MM.1S (cell line): ENCODE results near the gene TTPAL.

Source experiments
- EZH2 ChIP-seq: fragments of 300-600 bp; sonication (generic); optimal IDR thresholded peaks from 2 replicates; pipeline ENCODE3; 2017; ENCODE audit warnings: low read depth, mild to moderate bottlenecking, antibody characterized with exemption, low read length, mixed read lengths
- TF ChIP-seq, protein P1 (sequence below): fragments of 300-600 bp; sonication (generic); IDR thresholded peaks from 2 replicates; pipeline ENCODE4 v1.5.1; 2016; ENCODE audit warnings: antibody characterized with exemption, low read length, mixed read lengths

DNA sequence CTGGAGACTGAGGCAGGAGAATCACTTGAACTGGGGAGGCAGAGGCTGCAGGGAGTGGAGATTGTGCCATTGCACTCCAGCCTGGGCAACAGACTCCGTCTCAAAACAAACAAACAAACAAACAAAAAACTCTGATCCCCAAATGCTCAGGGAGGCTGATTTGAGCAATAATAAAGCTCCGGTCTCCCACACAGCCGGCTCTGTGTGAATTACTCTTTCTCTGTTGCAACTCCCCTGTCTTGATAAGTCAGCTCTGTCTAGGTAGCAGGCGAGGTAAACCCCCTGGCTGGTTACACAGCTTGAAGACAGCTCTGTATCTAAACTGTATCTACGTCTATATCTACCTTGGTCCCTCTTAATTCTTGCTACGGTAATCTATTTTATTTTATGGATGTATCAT lies 52.6 kb downstream of the TTPAL start:
- TF ChIP-seq, protein P1, sequence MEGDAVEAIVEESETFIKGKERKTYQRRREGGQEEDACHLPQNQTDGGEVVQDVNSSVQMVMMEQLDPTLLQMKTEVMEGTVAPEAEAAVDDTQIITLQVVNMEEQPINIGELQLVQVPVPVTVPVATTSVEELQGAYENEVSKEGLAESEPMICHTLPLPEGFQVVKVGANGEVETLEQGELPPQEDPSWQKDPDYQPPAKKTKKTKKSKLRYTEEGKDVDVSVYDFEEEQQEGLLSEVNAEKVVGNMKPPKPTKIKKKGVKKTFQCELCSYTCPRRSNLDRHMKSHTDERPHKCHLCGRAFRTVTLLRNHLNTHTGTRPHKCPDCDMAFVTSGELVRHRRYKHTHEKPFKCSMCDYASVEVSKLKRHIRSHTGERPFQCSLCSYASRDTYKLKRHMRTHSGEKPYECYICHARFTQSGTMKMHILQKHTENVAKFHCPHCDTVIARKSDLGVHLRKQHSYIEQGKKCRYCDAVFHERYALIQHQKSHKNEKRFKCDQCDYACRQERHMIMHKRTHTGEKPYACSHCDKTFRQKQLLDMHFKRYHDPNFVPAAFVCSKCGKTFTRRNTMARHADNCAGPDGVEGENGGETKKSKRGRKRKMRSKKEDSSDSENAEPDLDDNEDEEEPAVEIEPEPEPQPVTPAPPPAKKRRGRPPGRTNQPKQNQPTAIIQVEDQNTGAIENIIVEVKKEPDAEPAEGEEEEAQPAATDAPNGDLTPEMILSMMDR = no peak
- TF ChIP-seq EZH2 = no peak
